SKM-1 (cell line): ENCODE measurements around the gene C14orf180.

Experiments
- DNase-seq: peaks from one replicate; lab custom pipeline; 2025; ENCODE audit not compliant: unreplicated experiment; lab: John Stamatoyannopoulos, UW

C14orf180 gene

DNA sequence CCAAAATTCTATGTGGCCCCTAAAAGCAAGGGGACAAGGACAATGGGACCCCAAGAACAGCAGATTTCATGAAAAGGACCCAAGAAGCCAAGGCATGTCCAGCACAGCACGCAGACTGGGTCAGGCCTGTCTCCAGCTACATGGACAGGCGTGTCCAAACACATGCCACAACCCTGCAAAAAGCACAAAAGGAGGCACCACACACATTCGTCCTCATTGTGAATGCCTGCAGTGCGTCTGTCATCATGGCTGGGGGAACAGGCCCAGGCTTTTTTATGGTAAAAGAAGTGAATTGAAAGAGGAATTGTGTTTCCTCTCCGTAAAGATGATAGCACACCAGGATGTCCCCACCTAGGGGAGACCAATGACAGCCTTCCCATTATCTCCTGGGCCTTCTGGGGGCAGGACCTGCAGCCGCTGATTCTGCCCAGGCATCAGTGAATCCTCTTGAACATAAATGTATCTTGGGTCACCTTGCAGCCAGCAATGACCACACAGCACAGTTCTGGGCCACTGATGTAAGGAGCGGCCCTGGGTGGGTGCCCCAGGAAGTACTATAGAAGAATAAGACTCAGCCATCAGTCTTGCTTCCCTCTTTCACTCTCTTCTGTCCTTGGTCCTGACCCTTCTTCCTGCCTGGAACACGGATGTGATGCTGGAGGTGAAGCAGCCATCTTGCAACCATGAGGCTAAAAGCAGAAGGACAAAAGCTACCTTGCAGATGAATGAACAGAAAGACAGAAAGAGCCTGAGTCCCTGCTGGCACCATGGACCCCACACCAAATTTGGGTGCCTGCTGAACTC is 29.8 kb upstream of the C14orf180 start:
- no peak for DNase-seq

DNA sequence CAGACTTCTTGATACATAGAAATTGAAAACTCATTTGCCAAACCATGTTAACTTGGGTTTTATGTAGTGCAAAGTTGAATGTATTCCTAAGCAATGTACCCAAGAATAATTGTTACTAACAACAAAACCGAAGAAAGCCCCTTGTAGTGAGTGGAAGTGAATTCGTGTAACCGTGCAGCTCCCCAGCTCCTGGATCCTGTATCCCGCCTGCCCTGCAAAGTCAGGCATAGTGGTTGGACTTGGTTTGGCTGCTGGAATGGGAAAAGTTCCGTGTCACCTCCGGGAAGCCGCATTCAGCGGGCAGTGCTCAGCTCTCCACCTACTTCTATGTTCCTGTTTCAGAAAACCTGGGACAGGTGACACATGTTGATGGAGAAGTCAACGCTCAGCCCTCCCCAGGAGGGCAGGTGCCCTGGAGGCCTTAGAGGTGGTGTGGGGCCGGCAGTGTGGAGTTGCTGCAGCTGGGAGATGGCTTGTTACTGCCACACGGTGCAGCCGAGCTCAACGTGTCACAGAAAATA is 29.2 kb upstream of the C14orf180 start:
- no peak for DNase-seq

DNA sequence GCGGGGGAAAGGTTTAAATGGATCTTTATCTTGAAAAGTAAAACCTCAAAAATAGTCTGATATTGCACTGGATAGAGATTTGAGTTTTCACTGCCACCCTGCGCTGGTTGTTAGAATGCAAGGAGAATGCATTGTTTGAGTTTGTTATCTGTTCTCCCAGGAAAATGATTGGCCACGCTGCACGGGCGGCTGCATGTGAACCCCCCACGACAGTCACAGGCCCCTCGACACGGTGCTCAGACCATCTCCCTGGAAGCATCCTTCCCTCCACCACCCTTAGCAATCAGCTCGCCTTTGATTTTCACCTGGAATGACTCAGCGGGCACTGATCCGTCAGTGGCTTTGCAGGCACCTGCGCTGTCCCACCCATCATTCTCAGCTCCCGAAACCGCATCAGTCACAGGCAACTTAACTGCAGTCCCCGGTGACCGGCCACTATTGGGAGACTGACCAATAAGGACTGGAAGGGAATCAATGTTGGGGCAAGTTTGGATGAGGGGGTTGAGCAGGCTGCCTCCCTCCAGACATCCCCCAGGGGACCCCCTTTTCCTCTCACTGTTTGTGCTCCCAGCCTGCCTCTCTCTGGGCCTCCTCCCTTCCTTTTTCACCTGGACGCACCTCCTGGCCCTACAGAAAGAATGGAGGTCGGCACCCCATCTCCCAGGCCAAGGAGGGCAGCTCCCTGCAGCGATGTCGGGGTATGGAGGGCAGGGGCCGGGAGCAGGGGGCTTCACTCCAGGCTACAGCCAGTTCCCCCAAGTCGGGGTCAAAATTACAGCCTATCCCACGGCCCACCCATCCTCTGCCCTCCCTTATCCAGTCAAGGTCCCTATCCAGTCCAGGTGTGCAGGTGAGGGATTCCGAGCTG is 28.5 kb upstream of the C14orf180 start:
- DNase-seq, result no peak

DNA sequence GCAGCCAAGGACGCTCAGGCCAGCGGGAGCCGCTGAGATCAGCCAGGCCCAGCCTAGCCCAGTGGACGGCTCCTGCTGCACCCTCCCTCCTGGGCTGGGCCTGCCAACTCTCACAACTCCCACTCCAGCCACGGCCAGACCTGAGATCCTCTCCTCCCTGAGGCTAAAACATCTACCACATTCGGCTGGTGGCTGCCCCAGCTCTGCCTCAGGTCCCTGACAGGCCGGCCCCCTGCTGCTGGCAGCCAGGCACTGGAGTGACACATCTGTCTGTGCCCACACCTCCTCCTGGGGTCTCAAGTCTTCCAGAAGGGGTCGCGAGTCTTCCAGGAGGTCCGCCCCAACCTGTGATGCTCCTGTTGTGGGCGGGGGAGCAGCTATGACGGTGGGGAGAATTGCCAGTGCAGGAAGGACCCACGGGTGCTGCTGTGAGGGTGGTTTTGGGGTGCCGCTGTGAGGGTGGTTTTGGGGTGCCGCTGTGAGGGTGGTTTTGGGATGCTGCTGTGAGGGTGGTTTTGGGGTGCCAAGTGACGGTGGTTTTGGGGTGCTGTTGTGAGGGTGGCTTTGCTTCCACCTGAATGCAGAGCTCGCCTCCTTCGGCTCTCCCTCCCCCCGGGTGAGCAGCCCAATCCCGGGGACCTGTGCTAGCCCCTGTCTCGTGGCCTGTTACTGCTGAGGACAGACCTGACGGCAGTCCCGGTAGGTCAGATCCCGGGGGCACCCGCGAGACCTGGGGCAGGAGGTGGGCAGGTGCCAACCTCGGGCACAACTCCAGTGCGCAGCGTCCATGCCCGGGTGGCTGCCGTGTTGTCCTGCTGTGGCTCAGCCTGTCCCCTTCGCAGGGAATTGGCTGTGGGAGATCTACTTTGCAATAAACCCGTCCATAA is 27.5 kb upstream of the C14orf180 start:
- no peak for DNase-seq

DNA sequence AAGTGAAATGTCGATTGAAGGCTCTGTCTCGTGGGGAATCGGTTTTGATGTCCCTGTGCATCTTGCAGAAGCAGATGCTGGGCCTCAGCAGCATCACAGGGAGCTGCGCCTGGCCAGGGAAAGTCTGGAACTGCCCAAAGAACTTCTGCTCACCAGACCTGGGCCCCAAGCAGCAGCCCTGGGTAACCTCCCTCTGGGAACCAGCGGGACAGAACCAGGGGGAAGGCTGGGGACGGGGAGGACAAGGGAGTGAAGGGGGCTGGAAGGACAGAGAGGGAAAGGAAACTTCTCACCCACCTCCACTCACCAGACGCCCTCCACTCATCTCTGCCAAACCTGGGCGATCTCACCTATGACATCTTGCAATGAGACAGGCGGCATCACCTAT is 26.8 kb upstream of the C14orf180 start:
- no peak for DNase-seq

DNA sequence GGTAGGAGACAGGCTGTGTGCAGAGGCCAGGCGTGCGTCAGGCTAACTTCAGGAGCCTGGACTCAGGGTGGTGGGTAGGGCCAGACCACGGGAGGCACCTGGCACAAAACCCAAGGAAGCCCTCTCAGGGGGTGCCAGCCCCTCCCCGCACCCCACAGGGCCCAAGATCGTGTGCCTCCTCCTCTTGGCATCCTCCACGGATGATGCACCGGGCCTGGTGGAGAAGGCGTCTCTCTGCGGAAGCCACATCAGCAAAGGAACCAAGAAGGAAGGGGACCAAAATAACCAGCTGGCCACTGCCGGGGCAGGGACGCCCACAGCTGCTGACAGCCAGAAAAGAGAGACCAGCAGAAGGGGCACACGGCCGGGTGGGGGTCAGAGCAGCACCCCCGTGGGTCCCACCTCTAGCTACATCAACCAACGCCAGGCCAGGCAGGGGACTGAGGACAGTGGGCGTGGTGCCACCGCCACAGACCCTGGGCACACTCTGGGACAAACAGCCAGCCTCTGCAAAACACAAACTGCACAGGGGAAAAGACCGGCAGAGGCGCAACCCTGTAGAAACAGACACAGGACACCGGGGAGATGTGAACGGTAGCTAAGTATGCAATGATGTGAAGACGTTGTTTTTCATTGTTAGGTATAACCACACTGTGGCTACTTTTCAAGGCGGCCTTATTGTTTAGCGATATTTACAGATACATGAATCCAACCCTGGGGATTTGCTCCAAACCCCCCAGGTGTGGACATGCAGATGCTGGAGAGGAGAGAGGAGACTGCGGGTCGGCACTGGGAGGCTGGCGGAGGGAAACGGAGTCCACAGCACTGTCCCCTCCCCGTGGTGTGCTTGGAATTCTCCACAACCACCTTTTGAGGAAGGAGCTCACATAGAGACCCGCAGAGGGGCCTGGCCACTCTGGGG is 26.1 kb upstream of the C14orf180 start:
- DNase-seq, result no peak

DNA sequence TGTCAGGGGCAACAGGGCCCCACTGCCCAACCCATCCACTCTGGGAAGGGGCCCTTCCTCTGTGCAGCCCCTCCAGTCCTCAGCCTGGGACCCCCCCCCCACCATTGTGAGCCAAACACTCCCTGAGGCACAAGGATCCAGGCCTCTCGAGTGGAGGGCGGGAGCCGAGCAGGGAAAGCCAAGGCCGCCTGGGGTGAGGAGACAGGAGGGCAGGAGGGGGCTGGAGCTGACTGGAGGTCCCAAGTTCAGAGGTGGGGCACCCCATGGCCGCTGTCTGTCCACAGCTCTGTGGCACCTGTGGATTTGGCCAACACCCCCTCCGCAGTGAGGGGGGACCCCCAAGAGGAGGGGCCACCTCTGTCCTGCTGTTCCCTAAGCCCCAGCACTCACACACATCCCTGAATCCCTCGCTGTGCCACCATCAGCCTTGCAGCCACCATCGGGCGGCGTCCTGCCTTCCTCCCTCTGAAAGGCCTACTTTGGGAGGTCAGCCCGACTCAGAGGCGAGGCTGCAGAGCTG is 25.4 kb upstream of the C14orf180 start:
- DNase-seq, result no peak

DNA sequence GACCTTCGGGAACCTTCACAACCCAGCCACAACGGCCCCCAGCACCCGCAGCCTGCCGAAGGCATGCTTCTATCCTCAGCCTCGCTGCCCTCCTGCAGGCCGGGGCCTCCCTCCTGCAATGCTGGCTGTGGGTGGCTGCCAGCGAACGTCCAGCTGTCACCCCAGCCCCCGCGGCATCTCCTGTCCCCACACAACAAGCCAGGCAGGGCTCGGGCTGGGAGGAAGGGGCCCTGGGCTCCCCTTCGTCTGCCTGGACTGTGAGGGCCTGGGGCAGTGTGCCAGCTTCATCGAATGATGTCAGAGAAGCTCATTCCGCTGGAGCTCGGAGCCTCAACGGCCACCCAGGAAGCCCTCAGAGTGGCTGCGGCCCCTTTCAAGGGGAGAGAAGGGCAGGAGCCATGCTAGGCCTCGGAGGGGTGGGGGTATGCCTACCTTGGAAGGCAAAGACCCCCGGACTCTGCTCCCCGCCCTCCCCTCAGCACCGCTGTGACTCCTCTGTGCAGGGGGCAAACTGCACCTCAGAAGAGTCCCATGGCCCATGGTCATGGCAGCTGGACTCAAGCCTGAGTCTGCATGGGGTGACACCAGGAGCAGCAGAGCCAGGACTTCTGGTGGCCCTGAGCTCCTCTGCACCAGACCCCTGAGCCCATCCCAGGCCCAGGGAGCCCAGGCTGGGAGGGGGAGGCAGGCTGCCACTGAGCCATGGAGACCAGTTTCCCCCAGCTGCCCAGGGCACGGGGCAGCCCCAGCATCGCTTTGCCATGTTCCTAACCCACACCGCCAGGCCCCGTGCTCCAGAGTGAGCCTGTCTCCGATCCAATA is 24.7 kb upstream of the C14orf180 start:
- no peak for DNase-seq

DNA sequence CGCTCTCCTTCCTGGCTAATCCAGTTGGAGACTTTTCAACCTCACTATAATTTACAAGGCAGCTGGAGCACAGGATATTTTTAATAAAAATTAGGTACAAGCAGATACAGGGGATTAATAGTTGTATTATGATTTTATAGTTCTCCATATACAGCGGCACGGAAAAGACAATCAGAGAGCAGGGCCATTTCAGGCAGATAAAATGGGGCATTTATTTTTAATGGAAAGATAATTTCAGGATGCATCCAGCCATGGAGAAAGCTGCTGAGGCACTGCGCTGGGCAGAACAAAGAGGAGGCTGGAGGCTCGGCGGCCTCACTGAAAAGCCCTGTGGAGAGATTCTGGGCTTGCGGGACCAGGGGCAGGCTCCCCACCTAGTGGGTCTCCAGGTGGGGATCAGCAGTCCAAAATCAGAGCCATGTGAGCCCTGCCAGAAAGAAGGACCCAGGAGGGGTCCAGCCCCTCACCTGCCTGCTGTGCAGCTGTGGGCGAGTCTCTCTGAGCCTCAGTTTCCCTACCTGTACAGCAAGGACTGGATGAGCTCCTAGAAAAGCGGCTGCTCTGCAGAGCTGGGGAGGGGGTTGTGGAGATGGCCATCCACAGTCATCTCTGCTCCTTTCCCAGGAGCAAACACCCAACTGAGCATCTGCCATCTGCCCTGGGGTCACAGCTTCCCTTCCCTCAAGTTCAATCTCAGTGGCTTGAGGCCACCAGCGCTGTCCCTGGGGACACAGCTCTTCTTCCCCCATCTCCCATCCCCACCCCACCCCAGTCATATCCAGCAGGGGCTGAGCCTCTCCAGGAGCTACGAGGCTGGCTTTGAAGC is 23.9 kb upstream of the C14orf180 start:
- no peak for DNase-seq

DNA sequence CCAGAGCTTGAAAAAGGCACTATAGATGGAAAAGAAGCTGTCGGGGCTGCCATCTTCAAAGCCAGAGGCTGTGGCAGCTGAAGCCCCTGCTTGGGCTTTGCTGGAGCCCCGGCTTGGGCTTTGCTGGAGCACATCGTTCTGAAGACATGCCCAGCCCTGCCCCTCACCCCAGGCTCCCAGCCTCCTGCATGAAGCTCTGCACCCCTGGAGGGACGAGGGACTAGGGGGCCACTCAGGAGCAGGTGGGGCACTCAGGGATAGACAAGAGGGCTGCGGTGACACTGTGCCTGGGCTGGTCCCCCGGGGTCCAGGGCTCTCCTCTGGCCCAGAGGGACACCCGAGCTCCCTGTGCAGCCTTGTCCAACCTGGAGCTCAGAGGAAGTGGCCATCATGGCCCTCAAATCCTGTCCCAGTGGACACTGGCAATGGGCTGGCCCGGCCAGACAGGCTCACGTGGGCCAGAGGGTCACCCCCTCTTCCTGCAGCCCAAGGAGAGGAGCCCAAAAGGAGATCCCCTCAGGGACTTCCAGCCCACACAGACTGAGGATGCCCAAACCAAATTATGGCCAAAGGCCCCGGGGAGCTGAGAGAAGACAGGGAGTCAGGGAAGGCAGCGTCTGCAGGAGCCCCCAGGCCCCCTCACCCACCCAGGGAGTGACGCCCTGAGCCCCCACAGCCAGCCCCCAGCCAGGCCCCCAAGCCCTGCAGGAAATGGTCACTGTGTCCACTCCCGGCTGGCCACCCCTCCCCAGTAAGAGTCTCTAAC is 23.1 kb upstream of the C14orf180 start:
- no peak for DNase-seq

DNA sequence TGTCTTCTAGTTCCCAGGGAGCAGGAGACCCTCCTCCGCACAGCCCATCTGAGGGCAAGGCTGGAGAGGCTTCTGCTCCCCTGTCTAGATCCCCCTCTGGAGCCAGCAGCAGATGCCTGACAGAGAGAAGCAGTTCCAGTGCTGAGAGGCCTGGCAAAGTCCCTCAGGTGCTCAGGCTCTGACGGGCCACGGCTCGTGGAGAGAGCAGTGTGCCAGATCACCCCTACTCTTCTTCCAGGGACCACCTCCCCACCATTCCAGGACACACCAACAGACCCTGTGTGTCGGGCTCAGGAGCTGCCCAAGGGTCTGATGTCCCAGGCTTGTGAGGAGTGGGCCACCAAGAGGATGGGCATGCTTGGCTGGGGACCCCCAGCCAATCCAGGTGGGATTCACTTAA is 22.5 kb upstream of the C14orf180 start:
- no peak for DNase-seq

DNA sequence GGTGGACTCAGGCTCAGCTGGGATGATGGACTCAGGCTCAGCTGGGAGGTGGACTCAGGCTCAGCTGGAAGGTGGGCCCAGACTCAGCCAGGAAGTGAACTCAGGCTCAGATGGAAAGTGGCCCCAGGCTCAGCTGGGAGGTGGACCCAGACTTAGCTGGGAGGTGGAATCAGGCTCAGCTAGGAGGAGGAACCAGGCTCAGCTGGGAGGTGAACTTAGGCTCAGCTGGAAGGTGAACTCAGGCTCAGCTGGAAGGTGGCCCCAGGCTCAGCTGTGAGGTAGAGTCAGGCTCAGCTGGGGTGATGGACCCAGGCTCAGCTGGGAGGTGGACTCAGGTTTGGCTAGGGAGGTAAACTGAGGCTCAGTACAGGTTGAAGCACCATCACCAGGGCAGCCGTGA is 21.8 kb upstream of the C14orf180 start:
- DNase-seq, result no peak

DNA sequence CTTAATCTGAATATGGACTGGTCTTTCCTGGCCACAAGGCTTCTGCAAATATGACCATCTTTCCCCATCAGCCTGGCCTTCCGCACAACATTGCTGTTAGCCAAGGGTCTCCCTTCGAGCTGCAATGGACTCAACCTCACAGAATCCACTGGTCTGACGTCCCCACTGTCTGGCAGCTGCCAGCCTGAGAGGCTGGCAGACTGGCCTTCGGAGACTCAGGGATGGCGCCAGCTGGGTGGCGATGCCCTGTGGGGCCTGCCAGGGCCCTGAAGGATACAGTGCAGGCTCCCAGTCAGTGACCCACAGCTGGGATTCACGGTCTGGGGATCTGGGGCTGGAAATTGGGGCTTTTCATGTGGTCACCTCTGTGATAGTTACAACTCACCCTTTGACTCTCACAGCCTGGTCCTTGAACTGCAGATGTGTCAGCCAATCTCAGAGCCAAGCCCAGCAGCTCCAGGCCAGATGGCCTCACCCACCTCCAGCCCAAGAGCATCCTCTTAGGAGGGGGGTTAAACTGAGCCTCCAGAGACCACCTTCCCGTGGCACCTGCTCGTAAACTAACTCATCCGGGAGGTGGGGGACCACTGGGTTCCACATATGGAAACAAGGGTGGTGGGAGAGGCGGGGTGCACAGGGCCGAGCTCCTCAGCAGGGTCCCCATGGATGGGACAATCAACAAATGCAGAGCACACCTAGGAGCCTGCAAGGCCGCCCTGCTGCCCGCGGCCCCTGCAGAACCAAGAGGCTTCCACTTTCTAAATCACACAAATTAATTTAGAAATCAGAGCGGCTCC is 21.1 kb upstream of the C14orf180 start:
- DNase-seq, result no peak

DNA sequence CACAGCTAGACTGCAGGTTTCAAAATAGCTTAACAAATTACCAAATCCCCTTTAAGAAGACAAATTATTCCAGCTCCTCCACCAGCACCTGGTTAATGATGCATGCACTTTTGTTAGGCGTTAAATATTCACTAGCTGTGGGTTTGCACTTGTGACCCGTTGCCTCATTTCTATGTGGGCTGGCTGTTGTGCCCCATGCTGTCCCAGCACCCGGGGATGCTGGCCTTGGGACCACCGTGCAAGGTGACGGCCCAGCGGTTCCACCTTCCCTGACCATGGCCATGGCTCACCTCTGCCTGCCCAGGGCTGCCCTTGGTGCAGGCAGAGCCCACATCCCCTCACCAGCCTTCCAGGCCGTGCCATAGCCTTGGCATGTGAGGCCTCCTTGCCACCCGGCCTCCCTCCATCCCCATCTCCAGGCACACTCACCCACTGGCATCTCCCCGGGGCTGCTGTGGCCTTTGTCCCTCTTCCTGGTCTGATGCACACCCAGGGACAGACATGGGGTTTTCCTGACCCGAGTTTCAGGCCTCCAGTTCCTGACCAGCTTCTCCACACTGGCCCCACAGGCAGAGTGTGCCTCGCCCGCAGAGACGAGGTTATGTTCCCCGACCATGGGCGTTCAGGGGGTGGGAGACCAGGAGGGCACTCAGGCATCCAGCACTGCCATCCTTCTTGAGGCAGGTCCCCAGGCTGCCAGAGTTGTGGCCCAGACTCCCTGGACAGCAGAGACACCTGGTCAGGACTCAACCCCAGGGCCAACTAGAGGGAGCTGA is 20.3 kb upstream of the C14orf180 start:
- DNase-seq, result no peak

DNA sequence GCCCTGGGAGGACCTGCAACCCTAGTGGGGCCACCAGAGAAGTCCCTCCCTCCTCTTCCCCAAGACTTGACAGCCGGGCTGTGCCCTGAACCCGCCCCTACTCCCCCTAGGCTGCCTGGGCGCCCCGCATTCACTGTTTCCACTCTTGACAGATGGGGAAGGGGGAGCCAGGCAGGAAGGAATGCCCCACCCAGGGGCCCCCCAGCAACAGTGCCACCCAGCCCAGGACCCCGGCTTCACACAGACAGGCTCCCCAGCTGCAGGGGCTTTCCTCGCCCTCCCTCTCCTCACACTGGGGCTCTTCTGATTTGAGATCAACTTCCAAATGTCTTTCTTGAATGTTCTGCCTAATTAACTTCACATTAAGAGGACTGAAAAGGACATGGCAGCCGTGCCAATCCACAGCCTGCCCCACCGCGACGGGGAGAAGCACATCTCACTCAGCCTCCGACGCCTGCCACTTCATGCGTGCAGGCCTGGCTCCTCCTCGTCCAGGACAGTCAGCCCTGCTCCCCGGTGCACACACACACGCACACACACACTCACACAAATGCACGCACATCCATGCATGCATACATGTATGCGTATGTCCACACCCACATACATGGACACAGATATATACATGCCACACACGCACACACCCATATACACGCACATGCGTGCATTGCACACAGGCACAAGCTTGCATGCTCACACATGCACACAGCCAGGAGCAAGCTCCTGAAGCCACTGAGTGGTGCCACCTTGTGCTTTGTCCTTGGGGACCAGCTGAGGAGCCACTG is 19.6 kb upstream of the C14orf180 start:
- no peak for DNase-seq
